Hypothalamus (tissue), 51 donors: Measurements from ENCODE around the gene SMIM33.
"Not testable (repeated sequence)": the region's sequence is repeated elsewhere in the genome, so short reads cannot be mapped to it uniquely, and the experiment has no call there.

ENCODE experiments used
- DNase-seq, 51 donors: peaks; one replicate each; lab custom pipeline; 2025; lab: John Stamatoyannopoulos, UW

Gene SMIM33

GRCh38 chr5:139454568-139455290 lies 16.1 kb upstream of the SMIM33 start:
- no peak for DNase-seq

GRCh38 chr5:139456776-139457175 lies 14.0 kb upstream of the SMIM33 start:
- no peak for DNase-seq

- no peak for DNase-seq
Measured at GRCh38 chr5:139457241-139457640, 13.6 kb upstream of the SMIM33 start.

DNA sequence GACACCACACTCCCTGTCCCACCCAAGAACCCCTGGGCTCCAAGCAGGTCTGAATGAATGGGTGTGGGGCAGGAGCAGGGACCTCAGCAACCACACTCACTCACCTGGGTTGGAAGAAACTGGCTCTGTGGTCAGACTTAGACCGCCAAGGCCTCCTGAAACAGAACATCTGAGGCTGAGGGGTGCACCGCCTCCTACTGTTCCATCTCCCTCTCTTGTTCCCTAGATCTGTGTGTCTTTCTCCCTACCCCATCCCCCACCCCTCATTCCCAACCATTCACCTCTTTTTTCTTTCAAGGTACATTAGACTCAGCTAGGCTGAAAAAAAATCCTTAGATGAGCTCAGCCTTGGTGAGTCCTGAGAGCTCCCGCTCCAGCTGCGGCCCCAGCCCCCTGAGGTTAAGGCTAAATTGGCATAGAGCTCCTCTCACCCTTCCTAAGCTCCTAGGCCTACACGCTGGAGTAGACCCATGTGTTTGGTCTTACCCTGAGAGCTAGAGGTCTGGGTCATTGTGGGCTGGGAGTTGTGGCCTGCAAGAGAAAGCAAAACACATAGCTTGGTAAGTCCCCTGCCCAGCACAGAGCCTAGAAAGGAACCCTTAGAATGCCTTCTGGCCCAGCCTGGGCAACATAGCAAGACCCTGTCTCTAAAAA lies 13.0 kb upstream of the SMIM33 start:
- no peak for DNase-seq

GRCh38 chr5:139458580-139459407 lies 12.0 kb upstream of the SMIM33 start:
- peak in 1 of 51 donors; percentile 10 for DNase-seq

- DNase-seq = no peak
Measured at GRCh38 chr5:139459451-139459934, 11.3 kb upstream of the SMIM33 start.

- DNase-seq = no peak
Measured at GRCh38 chr5:139460455-139460854, 10.3 kb upstream of the SMIM33 start.

- DNase-seq = no peak
Measured at GRCh38 chr5:139461176-139461575, 9.6 kb upstream of the SMIM33 start.

DNA sequence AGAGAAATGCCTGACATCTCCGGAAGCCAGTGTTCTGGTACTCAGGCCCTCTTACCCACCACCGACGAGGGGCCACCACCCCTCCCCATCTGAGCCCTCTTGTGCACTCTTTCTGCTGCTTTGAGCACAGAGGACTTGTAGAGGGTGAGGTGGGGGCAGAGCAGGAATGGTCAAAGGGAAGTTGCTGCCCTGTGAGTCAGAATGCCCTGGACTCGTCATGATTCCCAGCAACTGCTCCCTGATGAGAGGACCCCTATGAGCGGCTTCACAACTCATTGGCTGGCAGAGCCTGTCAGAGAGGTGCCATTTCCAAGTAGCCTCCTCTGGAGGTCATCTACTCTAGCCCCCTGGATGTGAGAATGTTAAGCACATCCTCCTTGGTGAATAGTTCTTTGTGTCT lies 9.1 kb upstream of the SMIM33 start:
- no peak for DNase-seq

- DNase-seq = no peak
Measured at GRCh38 chr5:139462586-139463276, 8.1 kb upstream of the SMIM33 start, which contains the start of gene ECSCR. ECSCR (minus strand) TSS chr5:139462743; CDS start chr5:139462670, 73 bp downstream.

- DNase-seq = no peak
Measured at GRCh38 chr5:139468421-139468931, 2.3 kb upstream of the SMIM33 start.

- DNase-seq = no peak
Measured at GRCh38 chr5:139472386-139473030, 1.7 kb downstream of the SMIM33 start.

- DNase-seq = no peak
Measured at GRCh38 chr5:139473105-139473504, 2.3 kb downstream of the SMIM33 start.

DNA sequence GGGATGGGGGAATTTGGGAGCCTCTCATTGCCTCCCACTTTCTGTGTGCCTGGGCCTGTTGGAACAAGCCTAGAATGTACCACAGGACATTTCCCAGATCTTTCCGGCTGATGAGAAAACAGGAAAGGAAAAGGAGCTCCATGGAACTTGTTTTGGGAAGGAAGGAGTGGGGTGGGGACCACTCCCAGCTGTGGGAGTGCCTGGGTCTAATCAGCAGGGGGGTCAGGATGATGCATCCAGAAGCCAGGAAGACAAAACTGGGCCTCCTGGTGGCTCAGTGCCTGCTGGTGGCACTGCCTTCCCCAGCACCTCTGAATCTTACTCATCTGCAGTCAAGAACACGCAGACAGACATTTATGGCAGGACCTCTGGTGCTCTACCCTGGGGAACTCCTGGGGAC lies 2.8 kb downstream of the SMIM33 start:
- no peak for DNase-seq

DNA sequence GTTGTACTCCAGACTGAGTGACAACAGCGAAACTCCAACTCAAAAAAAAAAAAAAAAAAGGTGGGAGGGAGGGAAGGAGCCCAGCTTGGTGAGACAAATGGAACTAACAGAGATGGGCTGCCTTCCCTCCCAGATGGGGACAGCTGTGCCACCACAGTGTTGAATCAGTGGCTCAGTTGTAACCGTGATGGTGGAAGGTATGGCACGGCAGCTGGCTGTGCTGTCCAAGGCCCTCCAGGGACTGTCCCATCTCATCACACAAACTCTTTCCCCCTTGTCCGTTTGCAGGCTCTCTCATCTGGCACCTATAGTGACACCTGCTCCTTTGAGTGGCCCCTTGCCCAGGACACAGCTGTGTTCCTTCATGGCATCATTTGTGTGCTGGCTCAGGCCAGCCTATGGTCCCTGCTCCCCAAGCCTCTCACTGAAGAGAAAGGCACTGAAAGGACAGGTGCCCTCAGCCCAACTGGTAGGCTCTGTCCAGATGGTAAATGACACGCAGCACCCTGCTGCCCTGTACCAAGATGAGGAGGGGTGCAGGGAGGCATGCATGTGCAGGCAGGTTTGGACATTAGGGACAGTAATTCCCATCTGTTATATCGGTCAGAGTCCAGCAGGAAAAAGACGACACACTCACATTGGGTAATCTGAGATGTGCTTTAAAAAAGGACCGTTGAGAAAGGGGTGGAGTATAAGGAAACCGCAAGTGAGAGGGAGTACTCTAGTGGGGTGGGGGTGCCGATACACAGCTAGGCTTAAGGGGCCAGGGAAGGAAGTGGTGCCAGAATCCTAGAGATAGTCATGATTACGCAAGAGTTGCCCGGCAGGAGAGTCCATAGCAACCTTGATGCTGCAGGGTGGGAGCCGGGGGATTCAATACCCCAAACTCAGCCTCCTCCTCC lies 4.3 kb downstream of the SMIM33 start:
- no peak for DNase-seq

GRCh38 chr5:139475865-139476617 lies 5.2 kb downstream of the SMIM33 start:
- DNase-seq = no peak

DNA sequence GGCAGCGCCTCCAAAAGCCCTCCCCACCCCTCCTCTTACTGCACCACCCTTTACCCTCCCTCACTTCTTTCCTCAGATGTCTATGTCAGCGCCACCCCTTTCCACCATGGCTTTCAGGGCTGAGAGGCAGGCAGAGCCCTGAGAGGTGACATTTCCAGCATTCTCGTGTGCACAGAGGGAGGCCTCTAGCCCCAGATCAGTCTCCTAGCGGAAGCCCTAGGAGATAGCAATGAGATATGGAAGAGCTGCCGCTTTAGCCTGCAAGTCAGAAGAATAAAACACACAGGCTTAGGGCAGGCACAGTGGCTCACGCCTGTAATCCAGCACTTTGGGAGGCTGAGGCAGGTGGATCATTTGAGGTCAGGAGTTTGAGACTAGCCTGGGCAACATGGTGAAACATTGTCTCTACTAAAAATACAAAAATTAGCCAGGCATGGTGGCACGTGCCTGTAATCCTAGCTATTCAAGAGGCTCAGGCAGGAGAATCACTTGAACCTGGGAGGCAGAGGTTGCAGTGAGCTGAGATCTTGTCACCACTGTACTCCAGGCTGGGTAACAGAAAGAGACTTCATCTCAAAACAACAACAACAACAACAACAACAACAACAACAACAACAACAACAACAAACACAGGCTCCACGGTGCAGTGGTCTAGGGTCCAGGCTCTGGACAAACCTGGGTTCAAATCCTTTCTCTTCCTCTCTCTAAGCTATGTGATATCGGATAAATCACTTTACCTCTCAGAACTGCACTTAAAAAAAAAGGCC lies 8.0 kb downstream of the SMIM33 start:
- not testable (repeated sequence) for DNase-seq
